Brain microvascular endothelial cell (primary cell): ENCODE results near the gene PMFBP1.

ENCODE experiments used
- DNase-seq: peaks from one replicate; pipeline ENCODE4 v3.0.0-alpha.2; 2020
- H3K27ac ChIP-seq: fragments of 250-450 bp; sonication (Bioruptor Pico); 2 replicates; pipeline ENCODE4 v1.5.1; 2020; ENCODE audit warnings: mild to moderate bottlenecking, moderate library complexity
- H3K27me3 ChIP-seq: fragments of 250-450 bp; sonication (Bioruptor Pico); replicated peaks from 2 replicates; pipeline ENCODE4 v1.5.1; 2020; ENCODE audit warnings: mild to moderate bottlenecking
- H3K36me3 ChIP-seq: fragments of 250-450 bp; sonication (Bioruptor Pico); replicated peaks from 2 replicates; pipeline ENCODE4 v1.5.1; 2020; ENCODE audit warnings: mild to moderate bottlenecking
- H3K4me3 ChIP-seq: 2 replicates; pipeline ENCODE4 v1.5.1; 2011; ENCODE audit warnings: low read depth, mild to moderate bottlenecking, control low read depth, low read length, moderate library complexity
- CTCF ChIP-seq: IDR thresholded peaks from 2 replicates; pipeline ENCODE4 v1.5.1; 2011; ENCODE audit warnings: low read depth, mild to moderate bottlenecking, moderate library complexity, low read length, control low read depth, inconsistent platforms; ENCODE audit errors: missing control alignments
- in situ Hi-C: cut with HindIII; loops from 2 replicates; pipeline ENCODE4 v1.10.0; 2017; ENCODE audit warnings: low sequenced_read_pairs, low pct_ligation_motif_present

PMFBP1 gene

GRCh38 chr16:72137380-72138063 lies 34.4 kb downstream of the PMFBP1 start:
- no peak for TF ChIP-seq CTCF
- no peak for DNase-seq
- no peaks in the 10 kb centered on the region for H3K27me3 ChIP-seq
- no peak overlapping the region for H3K4me3 ChIP-seq
- H3K27ac ChIP-seq, result no peak overlapping the region
- no peaks in the 10 kb centered on the region for H3K36me3 ChIP-seq
- in situ Hi-C loops, result no loop called here

GRCh38 chr16:72134507-72134906 lies 37.4 kb downstream of the PMFBP1 start:
- H3K4me3 ChIP-seq, result no peak overlapping the region
- no peak overlapping the region for H3K27ac ChIP-seq
- TF ChIP-seq CTCF, result no peak
- no peak for DNase-seq
- H3K36me3 ChIP-seq, result no peaks in the 10 kb centered on the region
- no peaks in the 10 kb centered on the region for H3K27me3 ChIP-seq
- in situ Hi-C loops, result no loop called here

- Histone ChIP-seq H3K4me3 (no peak overlapping the region), H3K27ac (no peak overlapping the region), H3K36me3 (no peaks in the 10 kb centered on the region), H3K27me3 (no peaks in the 10 kb centered on the region)
- in situ Hi-C loops, result no loop called here
- DNase-seq, result no peak
- TF ChIP-seq CTCF, result no peak
Observed at GRCh38 chr16:72132726-72133125, 39.2 kb downstream of the PMFBP1 start.

- no peak overlapping the region for H3K4me3 ChIP-seq
- no peak overlapping the region for H3K27ac ChIP-seq
- TF ChIP-seq CTCF, result no peak
- in situ Hi-C loops, result no loop called here
- no peak for DNase-seq
- H3K36me3 ChIP-seq, result no peaks in the 10 kb centered on the region
- H3K27me3 ChIP-seq, result no peaks in the 10 kb centered on the region
Observed at GRCh38 chr16:72131036-72131435, 40.9 kb downstream of the PMFBP1 start.

- no peaks in the 10 kb centered on the region for H3K36me3 ChIP-seq
- in situ Hi-C loops, result no loop called here
- H3K27me3 ChIP-seq, result no peaks in the 10 kb centered on the region
- no peak for TF ChIP-seq CTCF
- no peak for DNase-seq
- no peak overlapping the region for H3K4me3 ChIP-seq
- H3K27ac ChIP-seq, result no peak overlapping the region
Observed at GRCh38 chr16:72129976-72130656, 41.8 kb downstream of the PMFBP1 start.
